ENCODE results near the gene SEMA5A. TPM values are rescaled to one million over a fixed set of nuclear protein-coding genes. Genes with fewer than 3 reads are reported as not detected.

Gene SEMA5A
- total RNA-seq, 4 donors from 2014 or later: 2.3 to 4.7 (median 3.7) TPM

GRCh38 chr5:9386945-9387344, 158.9 kb downstream of the SEMA5A start:
- H3K9me3 ChIP-seq: no peaks in the 10 kb centered on the region
- no peak overlapping the region for H3K4me3 ChIP-seq
- H3K27me3 ChIP-seq: no peaks in the 10 kb centered on the region
- H3K27ac ChIP-seq: no peak overlapping the region
- H3K36me3 ChIP-seq: no peaks in the 10 kb centered on the region
- no peak for TF ChIP-seq POLR2AphosphoS5 (IDR thresholded peaks at IDR 0.05)
- TF ChIP-seq POLR2A (IDR thresholded peaks at IDR 0.05): no peak
- TF ChIP-seq CTCF (IDR thresholded peaks at IDR 0.05): no peak
- TF ChIP-seq EP300 (IDR thresholded peaks at IDR 0.05): no peak
- ATAC-seq: no peak
- 86 to 87% methylated on average over 3 to 4 of the region's 4 CpGs for WGBS, 2 donors (ENCODE audit: low coverage in 1 of 2)
- H3K4me1 ChIP-seq: no peaks in the 10 kb centered on the region

GRCh38 chr5:9382522-9382921, 163.4 kb downstream of the SEMA5A start:
- ATAC-seq: no peak
- H3K27me3 ChIP-seq: no peaks in the 10 kb centered on the region
- WGBS, 2 donors (ENCODE audit: low coverage in 1 of 2): 89 to 100% methylated on average over 1 of the region's 1 CpG
- H3K27ac ChIP-seq: no peak overlapping the region
- no peaks in the 10 kb centered on the region for H3K4me1 ChIP-seq
- no peak overlapping the region for H3K4me3 ChIP-seq
- TF ChIP-seq CTCF (IDR thresholded peaks at IDR 0.05): no peak
- TF ChIP-seq POLR2A (IDR thresholded peaks at IDR 0.05): no peak
- TF ChIP-seq POLR2AphosphoS5 (IDR thresholded peaks at IDR 0.05): no peak
- no peak for TF ChIP-seq EP300 (IDR thresholded peaks at IDR 0.05)
- no peaks in the 10 kb centered on the region for H3K36me3 ChIP-seq
- no peaks in the 10 kb centered on the region for H3K9me3 ChIP-seq

GRCh38 chr5:9381464-9381863, 164.4 kb downstream of the SEMA5A start:
- no peak overlapping the region for H3K27ac ChIP-seq

GRCh38 chr5:9380109-9380508, 165.8 kb downstream of the SEMA5A start:
- H3K4me1 ChIP-seq: no peaks in the 10 kb centered on the region
- no peak overlapping the region for H3K27ac ChIP-seq
- TF ChIP-seq POLR2AphosphoS5 (IDR thresholded peaks at IDR 0.05) (no peak), CTCF (IDR thresholded peaks at IDR 0.05) (no peak), EP300 (IDR thresholded peaks at IDR 0.05) (no peak), POLR2A (IDR thresholded peaks at IDR 0.05) (no peak)
- no peak overlapping the region for H3K4me3 ChIP-seq
- 81 to 82% methylated on average over 6 to 7 of the region's 7 CpGs for WGBS, 2 donors (ENCODE audit: low coverage in 1 of 2)
- no peaks in the 10 kb centered on the region for H3K36me3 ChIP-seq
- ATAC-seq: no peak
- no peaks in the 10 kb centered on the region for H3K9me3 ChIP-seq
- no peaks in the 10 kb centered on the region for H3K27me3 ChIP-seq

More at GRCh38 chr5:9381464-9381863, 164.4 kb downstream of the SEMA5A start:
- Histone ChIP-seq H3K36me3 (no peaks in the 10 kb centered on the region), H3K9me3 (no peaks in the 10 kb centered on the region), H3K27me3 (no peaks in the 10 kb centered on the region), H3K4me1 (no peaks in the 10 kb centered on the region), H3K4me3 (no peak overlapping the region)
- ATAC-seq: no peak
- no peak for TF ChIP-seq POLR2AphosphoS5 (IDR thresholded peaks at IDR 0.05)
- no peak for TF ChIP-seq POLR2A (IDR thresholded peaks at IDR 0.05)
- TF ChIP-seq EP300 (IDR thresholded peaks at IDR 0.05): no peak
- no peak for TF ChIP-seq CTCF (IDR thresholded peaks at IDR 0.05)

- Histone ChIP-seq H3K27me3 (no peaks in the 10 kb centered on the region), H3K4me1 (no peaks in the 10 kb centered on the region), H3K36me3 (no peaks in the 10 kb centered on the region), H3K4me3 (no peak overlapping the region), H3K27ac (no peak overlapping the region), H3K9me3 (no peaks in the 10 kb centered on the region)
- 88 to 92% methylated on average over 8 to 9 of the region's 9 CpGs for WGBS, 2 donors (ENCODE audit: low coverage in 1 of 2)
- no peak for ATAC-seq
- no peak for TF ChIP-seq CTCF (IDR thresholded peaks at IDR 0.05)
- TF ChIP-seq POLR2A (IDR thresholded peaks at IDR 0.05): no peak
- TF ChIP-seq EP300 (IDR thresholded peaks at IDR 0.05): no peak
- no peak for TF ChIP-seq POLR2AphosphoS5 (IDR thresholded peaks at IDR 0.05)
Observed at GRCh38 chr5:9376363-9377117, 169.3 kb downstream of the SEMA5A start.

Measured in gastroesophageal sphincter (tissue), 4 donors.